Nucleus accumbens (tissue), 56 donors: ENCODE measurements around the gene GOLGA1.
"Not testable (repeated sequence)": the region's sequence is repeated elsewhere in the genome, so short reads cannot be mapped to it uniquely, and the experiment has no call there.

ENCODE experiments used
- DNase-seq, 56 donors: peaks; one replicate each; lab custom pipeline; 2025; lab: John Stamatoyannopoulos, UW

Gene GOLGA1

GRCh38 chr9:124941679-124942561 is 1.0 kb upstream of the GOLGA1 start:
- peak in 33 of 56 donors; percentile 2 to 74 (median 43) for DNase-seq

GRCh38 chr9:124940521-124940893 is 376 bp downstream of the GOLGA1 start:
- DNase-seq = peak in 2 of 56 donors; percentile 51 to 65

- DNase-seq = no peak
Observed at GRCh38 chr9:124939944-124940343, 939 bp downstream of the GOLGA1 start.

DNA sequence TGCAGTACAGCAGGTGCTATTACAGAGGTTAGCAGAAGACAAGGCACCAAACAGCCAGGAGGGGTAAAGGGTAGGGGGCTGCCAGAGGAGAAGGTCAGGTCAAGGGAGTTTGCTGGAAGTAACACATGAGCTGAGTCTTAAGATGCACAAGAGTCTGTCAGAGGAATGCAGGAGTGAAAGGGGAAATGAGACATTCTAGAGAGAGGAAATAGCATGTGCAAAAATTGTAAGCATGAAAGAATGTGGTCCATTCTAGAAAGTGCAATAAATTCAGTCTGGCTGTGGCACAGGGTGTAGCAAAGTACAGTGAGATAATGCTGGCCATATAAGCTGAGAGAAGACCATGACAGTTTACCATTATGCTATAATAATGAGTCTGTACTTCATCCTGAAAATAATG is 6.6 kb downstream of the GOLGA1 start:
- DNase-seq = no peak

DNA sequence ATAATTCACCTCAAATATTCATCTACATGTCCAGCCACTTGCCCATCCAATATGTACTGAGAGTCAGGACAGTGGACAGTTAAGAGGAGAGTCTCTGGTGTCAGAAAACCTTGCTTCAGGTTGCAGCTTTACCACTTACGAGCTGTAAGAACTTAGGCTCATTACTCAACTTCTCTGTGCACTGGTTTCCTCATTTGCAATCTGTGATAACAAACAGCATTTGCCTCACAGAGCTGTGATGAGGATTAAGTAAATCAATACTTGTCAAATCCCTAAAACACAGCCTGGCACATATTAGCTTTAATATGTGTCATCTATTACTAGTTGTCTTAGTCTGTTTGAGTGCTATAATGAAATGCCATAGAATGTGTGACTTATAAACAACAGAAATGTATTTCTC is 8.6 kb downstream of the GOLGA1 start:
- DNase-seq = no peak

DNA sequence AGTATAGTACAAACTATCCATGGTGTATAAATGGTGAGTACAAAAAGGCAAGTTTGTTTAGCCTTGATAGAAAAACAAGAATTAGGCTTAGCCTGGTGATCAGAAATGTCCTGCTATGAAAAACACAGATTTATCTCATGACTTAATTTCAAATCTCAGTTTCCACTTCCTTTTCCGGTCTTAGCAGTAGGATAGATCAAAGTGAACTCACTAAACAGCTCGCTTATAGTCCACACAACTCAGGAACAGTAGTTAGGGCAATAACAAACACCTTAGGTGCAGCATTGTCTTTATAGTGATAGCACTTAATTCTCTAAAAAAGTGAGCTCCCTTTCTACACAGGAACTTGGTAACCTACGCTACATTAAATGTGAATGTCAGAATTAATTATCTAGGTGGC is 11.4 kb downstream of the GOLGA1 start:
- DNase-seq = no peak

DNA sequence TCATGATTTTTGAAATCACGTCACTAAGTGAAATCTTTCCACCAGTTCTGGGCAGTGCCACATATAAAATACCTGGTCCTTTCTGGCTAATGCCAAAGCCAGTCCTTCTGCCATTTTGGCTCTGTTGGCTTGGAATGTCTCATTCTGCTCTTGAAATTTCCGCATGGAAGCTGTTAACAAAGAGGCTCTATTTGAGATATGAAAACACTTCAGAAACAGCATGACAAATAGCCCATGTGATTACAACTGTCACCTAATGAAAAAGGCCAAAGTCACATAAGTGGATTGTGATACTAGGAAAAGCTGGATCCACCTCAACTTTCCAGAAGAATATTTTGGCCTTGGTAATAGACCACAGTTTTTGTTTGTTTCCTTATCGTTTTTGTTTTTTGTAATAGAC is 12.8 kb downstream of the GOLGA1 start:
- no peak for DNase-seq

DNA sequence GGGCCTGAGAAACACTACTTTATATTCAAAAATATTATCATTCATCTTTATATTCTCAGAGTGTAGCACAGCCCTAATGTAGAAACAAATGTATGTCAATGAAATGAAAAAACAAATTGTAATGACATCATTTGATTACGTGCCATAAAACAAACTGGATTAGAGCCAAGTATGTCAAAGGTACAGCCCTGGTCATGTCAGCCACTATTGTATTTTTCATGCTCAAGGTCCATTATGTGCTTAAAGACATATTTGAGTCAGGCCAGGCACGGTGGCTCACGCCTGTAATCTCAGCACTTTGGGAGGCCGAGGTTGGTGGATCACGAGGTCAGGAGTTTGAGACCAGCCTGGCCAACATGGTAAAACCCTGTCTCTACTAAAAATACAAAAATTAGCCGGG is 20.5 kb downstream of the GOLGA1 start:
- not testable (repeated sequence) for DNase-seq

DNA sequence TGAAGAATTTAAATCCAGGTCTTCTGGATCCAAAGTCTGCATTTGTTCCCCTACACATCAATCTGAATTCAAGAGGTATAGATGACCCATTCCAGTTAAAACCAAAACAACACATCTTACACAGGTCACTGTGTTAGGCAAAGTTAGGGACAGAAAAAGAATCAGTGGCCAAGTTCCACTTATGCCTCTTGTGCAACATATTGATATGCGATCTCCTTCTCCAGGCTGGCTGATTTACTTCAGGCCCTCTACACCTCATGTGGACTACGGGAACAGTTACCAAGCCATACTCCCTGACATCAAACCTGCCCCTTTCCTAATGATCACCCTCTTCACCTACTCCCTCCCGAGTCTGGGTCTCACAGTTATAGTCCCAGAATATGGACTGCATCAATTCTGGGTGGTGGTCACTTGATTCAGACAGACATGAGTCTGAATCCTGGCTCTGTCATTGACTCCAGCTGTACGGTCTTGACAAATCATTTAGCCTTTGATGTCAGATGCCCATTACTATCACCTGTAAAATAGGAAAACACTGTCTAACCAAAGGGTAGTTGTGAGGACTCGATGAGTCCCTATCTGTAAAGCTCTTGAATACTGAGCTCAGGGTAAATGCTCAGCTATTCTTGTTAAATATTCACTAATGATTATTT is 26.0 kb downstream of the GOLGA1 start:
- no peak for DNase-seq

- DNase-seq = no peak
Observed at GRCh38 chr9:124913378-124913777, 27.5 kb downstream of the GOLGA1 start.

DNA sequence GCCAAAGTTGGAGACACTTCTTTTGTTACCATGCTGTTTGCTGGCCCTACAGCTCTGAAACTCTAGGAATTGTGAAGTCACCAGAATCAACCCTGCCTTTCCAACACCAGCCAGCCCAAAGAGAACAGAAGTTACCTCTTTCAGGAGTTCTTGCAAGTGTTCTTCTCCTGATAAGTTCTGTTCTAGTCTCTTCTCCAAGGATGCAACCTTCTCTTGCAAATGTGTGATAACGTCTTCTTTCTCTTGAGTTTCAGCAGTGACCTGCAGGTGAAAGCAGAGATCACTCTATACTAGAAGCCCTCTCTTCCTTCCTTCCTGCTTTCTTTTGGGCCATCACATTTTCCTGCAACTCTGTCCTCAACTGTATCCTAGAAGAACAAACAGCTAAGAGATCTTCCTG is 29.1 kb downstream of the GOLGA1 start:
- no peak for DNase-seq

GRCh38 chr9:124908098-124908497 is 32.8 kb downstream of the GOLGA1 start:
- DNase-seq = no peak

DNA sequence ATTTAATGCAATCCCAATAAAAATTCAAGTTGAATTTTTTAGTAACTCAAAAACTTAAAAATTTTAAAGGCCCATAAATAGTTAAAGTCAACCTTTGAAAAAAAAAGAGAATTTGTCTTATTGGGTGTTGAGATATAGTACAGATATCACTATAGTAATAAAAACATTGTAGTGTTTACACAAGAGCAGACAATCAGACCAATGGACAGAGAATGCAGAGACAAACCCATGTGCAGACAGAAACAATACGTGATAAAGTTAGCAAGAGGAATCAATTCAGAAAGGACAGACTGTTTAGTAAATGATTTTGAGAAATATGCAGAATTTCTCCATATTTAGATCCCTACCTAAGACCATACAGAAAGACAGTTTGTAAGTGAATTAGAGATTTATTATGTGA is 33.9 kb downstream of the GOLGA1 start:
- DNase-seq = no peak

DNA sequence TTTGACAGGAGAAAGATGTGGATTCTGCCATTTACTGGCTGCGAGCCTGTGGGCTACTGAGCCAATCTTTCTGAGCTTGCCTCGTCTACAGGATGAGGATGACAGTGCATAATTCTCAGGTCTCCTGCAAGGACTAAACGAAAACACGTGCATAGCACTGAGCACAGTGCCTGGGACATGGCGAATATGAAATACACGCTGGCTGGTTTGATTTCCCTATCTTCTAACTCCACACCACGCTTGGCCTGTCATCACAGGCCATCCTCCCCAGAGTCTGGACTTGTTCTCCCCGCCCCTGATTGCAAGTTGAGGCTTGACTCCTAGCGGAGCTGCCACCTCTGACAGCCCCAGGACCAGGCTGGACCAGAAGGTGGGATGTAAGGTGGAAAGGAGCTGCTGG is 41.0 kb downstream of the GOLGA1 start:
- DNase-seq = no peak

- DNase-seq = no peak
Observed at GRCh38 chr9:124897570-124898460, 43.1 kb downstream of the GOLGA1 start.

DNA sequence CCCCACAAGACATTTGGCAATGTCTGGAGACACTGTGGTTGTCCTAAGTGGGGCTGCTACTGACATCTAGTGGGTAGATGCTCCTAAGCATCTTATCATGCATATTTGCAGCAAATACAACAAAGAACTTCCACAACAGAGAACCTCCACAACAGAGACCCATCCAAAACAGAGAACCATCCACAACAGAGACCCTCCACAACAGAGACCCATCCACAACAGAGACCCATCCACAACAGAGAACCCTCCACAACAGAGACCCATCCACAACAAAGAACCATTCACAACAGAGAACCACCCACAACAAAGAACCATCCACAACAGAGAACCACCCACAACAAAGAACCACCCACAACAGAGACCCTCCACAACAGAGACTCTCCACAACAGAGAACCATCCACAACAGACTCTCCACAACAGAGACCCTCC is 46.1 kb downstream of the GOLGA1 start:
- peak in 18 of 56 donors; percentile 9 to 66 (median 28) for DNase-seq

DNA sequence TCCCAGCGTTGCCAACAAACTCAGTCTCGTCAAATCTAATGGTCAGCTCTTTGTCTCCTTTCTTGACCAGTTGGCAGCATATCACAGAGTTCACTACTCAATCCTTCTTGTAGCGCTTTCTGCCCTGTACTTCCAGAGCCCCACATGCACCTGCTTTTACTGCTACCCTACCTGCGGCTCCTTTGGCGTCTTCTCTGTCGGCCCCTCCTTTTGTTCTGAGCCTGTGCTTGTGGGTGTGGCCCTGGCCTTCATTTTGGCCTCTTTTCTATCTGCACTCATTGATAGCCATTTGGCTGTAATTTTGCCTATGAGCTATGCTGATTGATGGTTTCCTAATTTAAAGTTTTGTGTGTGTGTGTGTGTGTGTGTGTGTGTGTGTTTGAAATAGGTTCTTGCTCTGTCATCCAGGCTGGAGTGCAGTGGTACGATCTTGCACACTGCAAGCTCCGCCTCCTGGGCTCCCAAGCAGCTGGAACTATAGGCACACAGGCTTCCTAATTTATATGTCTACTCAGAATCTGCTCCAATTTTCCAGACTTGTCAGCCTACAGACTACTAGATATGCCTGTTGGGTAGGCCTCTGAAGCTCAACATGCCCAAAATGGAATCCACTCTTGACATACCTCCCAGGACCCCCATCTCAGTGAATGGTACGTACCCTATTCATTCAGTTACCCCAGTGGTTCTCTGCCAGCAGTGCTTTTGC is 46.7 kb downstream of the GOLGA1 start:
- DNase-seq = peak in 8 of 56 donors; percentile 8 to 66 (median 27)

DNA sequence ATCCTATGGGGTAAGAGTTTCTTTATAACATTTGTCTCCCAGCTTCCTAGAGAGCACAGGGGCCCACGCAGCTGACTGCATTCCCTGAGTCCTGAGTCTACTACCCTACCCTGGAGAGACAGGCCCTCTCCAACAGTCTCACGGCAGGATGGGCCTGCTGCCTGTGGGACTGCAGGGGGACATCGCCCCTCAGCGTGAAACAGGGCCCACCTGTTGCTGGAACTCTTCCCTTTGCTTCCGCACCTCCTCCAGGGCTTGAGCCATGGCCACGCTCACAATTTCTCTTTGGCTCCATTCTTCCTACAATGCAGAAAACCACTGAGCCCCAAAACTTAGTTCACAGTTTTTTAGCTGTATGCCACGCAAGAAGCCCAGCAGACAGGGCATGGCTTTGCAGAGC is 50.7 kb downstream of the GOLGA1 start:
- no peak for DNase-seq

GRCh38 chr9:124889006-124889405 is 51.9 kb downstream of the GOLGA1 start:
- no peak for DNase-seq

GRCh38 chr9:124887832-124888231 is 53.1 kb downstream of the GOLGA1 start:
- peak in 2 of 56 donors; percentile 10 to 11 for DNase-seq
